ENCODE results near the gene UNC13B. TPM values are rescaled to one million over a fixed set of nuclear protein-coding genes. Genes with fewer than 3 reads are reported as not detected.
"Not testable (repeated sequence)": the region's sequence is repeated elsewhere in the genome, so short reads cannot be mapped to it uniquely, and the experiment has no call there.

Gene UNC13B
- total RNA-seq, 1 donor from 2014 or later, result 30.5 TPM

DNA sequence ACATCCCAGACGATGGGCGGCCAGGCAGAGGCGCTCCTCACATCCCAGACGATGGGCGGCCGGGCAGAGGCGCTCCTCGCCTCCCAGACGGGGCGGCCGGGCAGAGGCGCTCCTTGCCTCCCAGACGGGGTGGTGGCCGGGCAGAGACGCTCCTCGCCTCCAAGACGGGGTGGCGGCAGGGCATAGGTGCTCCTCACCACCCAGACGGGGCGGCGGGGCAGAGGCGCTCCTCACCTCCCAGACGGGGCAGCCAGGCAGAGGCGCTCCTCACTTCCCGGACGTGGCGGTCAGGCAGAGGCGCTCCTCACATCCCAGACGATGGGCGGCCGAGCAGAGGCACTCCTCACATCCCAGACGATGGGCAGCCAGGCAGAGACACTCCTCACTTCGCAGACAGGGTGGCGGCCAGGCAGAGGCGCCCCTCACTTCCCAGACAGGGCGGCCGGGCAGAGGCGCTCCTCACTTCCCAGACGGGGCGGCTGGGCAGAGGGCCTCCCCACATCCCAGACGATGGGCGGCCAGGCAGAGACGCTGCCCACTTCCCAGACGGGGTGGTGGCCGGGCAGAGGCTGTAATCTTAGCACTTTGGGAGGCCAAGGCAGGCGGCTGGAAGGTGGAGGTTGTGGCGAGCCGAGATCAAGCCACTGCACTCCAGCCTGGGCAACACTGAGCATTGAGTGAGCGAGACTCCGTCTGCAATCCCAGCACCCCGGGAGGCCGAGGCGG, 22.1 kb downstream of the UNC13B start:
- H3K36me3 ChIP-seq (ENCODE audit: insufficient read depth, low read length); H4K20me1 ChIP-seq (ENCODE audit: insufficient read depth, low read length); H3K4me1 Mint-ChIP-seq (ENCODE audit: low read depth, unreplicated experiment); H3K4me2 ChIP-seq (ENCODE audit: low read length); H3K27ac Mint-ChIP-seq (ENCODE audit: unreplicated experiment); H3K79me2 ChIP-seq (ENCODE audit: insufficient read depth, low read length); H3K27me3 Mint-ChIP-seq (ENCODE audit: low read depth, unreplicated experiment); H3K36me3 Mint-ChIP-seq (ENCODE audit: low read depth, unreplicated experiment); H3K27me3 ChIP-seq (ENCODE audit: insufficient read depth, low read length); H3K27ac ChIP-seq (ENCODE audit: low read depth, low read length); H2AFZ ChIP-seq (ENCODE audit: low read depth, low read length); H3K4me1 ChIP-seq (ENCODE audit: insufficient read depth, low read length); H3K4me3 ChIP-seq (ENCODE audit: insufficient read depth, low read depth, low read length); FAIRE-seq; H3K9me3 ChIP-seq (ENCODE audit: insufficient read depth, low read depth, low read length); DNase-seq (ENCODE audit: low read depth); H3K4me3 Mint-ChIP-seq (ENCODE audit: unreplicated experiment); H3K9ac ChIP-seq (ENCODE audit: low read length): not testable (repeated sequence)
- peaks cover 10% of the 10 kb centered on the region for H3K9me3 Mint-ChIP-seq (ENCODE audit: unreplicated experiment)

DNA sequence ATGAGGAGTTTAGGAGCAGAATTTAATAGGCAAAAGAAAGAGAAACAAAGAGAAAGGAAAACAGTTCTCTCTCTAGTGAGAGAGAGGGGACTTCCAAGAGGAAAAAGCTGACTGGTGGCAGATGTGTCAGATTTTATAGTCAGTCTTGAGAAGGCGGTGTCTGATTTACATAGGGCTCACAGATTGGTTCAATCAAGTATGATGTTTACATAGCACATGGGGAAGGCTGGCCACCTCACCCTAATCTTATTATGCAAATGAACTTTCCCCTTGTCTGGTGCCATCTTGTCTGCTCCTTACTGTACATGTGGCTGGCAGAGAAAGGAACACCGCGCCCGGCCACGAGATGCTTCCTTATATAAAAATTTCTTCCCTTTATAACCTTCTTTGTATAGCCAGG, 24.7 kb downstream of the UNC13B start:
- peaks cover 20% of the 10 kb centered on the region for H3K36me3 Mint-ChIP-seq (ENCODE audit: low read depth, unreplicated experiment)
- H3K36me3 ChIP-seq (ENCODE audit: insufficient read depth, low read length), result no peaks in the 10 kb centered on the region

DNA sequence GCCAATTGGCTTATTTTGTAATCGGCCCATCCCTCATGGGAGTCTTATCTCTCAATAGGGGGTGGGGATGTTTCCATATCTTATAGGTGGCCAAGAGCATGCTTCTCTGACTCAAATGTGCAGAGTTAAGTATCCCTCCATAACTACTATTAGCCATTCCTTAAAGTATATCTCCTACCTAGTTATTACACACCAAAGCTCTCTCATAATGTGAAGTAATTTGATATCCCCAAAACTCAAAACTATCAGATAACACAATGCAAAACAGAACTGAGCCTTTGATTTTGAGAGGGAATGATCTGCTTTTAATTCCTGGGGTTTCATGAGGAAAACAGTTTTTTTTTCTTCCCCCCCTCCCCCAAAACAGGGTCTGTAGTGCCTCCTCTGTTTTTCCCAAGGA, 28.4 kb downstream of the UNC13B start:
- no peak for FAIRE-seq
- H3K9me3 Mint-ChIP-seq (ENCODE audit: unreplicated experiment), result peaks cover 28% of the 10 kb centered on the region

More for the DNA sequence above, 24.7 kb downstream of the UNC13B start:
- Mint-ChIP-seq H3K4me1 (ENCODE audit: low read depth, unreplicated experiment) (no peaks in the 10 kb centered on the region), H3K4me3 (ENCODE audit: unreplicated experiment) (no peak overlapping the region), H3K9me3 (ENCODE audit: unreplicated experiment) (peaks cover 21% of the 10 kb centered on the region), H3K27ac (ENCODE audit: unreplicated experiment) (no peak overlapping the region), H3K27me3 (ENCODE audit: low read depth, unreplicated experiment) (no peaks in the 10 kb centered on the region)
- Histone ChIP-seq H3K9ac (ENCODE audit: low read length) (no peak overlapping the region), H2AFZ (ENCODE audit: low read depth, low read length) (no peak overlapping the region), H3K4me2 (ENCODE audit: low read length) (no peak overlapping the region), H3K4me3 (ENCODE audit: insufficient read depth, low read depth, low read length) (no peak overlapping the region), H3K27me3 (ENCODE audit: insufficient read depth, low read length) (no peaks in the 10 kb centered on the region), H3K9me3 (ENCODE audit: insufficient read depth, low read depth, low read length) (peaks cover 1% of the 10 kb centered on the region), H3K4me1 (ENCODE audit: insufficient read depth, low read length) (no peaks in the 10 kb centered on the region), H4K20me1 (ENCODE audit: insufficient read depth, low read length) (no peaks in the 10 kb centered on the region), H3K79me2 (ENCODE audit: insufficient read depth, low read length) (no peaks in the 10 kb centered on the region), H3K27ac (ENCODE audit: low read depth, low read length) (no peak overlapping the region)
- TF ChIP-seq CTCF (IDR thresholded peaks at IDR 0.05; ENCODE audit: insufficient read depth, low read depth, low read length) (no peak), EZH2 (IDR thresholded peaks at IDR 0.05; ENCODE audit: insufficient read depth, low read length) (no peak)
- FAIRE-seq (no peak), DNase-seq (ENCODE audit: low read depth) (no peak)

More for the DNA sequence above, 28.4 kb downstream of the UNC13B start:
- peaks cover 13% of the 10 kb centered on the region for H3K9me3 ChIP-seq (ENCODE audit: insufficient read depth, low read depth, low read length)
- no peaks in the 10 kb centered on the region for H4K20me1 ChIP-seq (ENCODE audit: insufficient read depth, low read length)
- no peak overlapping the region for H3K27ac ChIP-seq (ENCODE audit: low read depth, low read length)
- H2AFZ ChIP-seq (ENCODE audit: low read depth, low read length), result no peak overlapping the region
- Mint-ChIP-seq H3K4me1 (ENCODE audit: low read depth, unreplicated experiment) (no peaks in the 10 kb centered on the region), H3K4me3 (ENCODE audit: unreplicated experiment) (no peak overlapping the region), H3K36me3 (ENCODE audit: low read depth, unreplicated experiment) (peaks cover 28% of the 10 kb centered on the region), H3K27ac (ENCODE audit: unreplicated experiment) (no peak overlapping the region), H3K27me3 (ENCODE audit: low read depth, unreplicated experiment) (no peaks in the 10 kb centered on the region)
- H3K4me3 ChIP-seq (ENCODE audit: insufficient read depth, low read depth, low read length), result no peak overlapping the region
- H3K4me2 ChIP-seq (ENCODE audit: low read length), result no peak overlapping the region
- no peaks in the 10 kb centered on the region for H3K27me3 ChIP-seq (ENCODE audit: insufficient read depth, low read length)
- no peak for DNase-seq (ENCODE audit: low read depth)
- peaks cover under 1% of the 10 kb centered on the region for H3K4me1 ChIP-seq (ENCODE audit: insufficient read depth, low read length)
- H3K9ac ChIP-seq (ENCODE audit: low read length), result no peak overlapping the region
- H3K79me2 ChIP-seq (ENCODE audit: insufficient read depth, low read length), result no peaks in the 10 kb centered on the region
- TF ChIP-seq EZH2 (IDR thresholded peaks at IDR 0.05; ENCODE audit: insufficient read depth, low read length), result no peak
- TF ChIP-seq CTCF (IDR thresholded peaks at IDR 0.05; ENCODE audit: insufficient read depth, low read depth, low read length), result no peak
- H3K36me3 ChIP-seq (ENCODE audit: insufficient read depth, low read length), result no peaks in the 10 kb centered on the region

Data from astrocyte (in vitro differentiated cells and primary cell).